AG10803 (cell line): ENCODE measurements around the gene FAM83D.
A peak's percentile ranks its signal among the peaks of the same experiment; 100 is the strongest.

Source experiments
- DNase-seq: peaks from one replicate; pipeline ENCODE4 v3.0.0; 2010; ENCODE audit warnings: low read depth
- H3K4me3 ChIP-seq: 2 replicates; pipeline ENCODE4 v1.5.1; 2011; ENCODE audit warnings: mild to moderate bottlenecking, low read length, control low read depth
- CTCF ChIP-seq: conservative IDR thresholded peaks from 2 replicates; pipeline ENCODE4 v1.5.1; 2011; ENCODE audit warnings: mild to moderate bottlenecking, low read length, control low read depth, inconsistent platforms

The FAM83D gene

GRCh38 chr20:38935285-38935684, 9.1 kb downstream of the FAM83D start:
- peak; percentile 25 for DNase-seq
- TF ChIP-seq CTCF, result peak; percentile 23
- no peak overlapping the region for H3K4me3 ChIP-seq

DNA sequence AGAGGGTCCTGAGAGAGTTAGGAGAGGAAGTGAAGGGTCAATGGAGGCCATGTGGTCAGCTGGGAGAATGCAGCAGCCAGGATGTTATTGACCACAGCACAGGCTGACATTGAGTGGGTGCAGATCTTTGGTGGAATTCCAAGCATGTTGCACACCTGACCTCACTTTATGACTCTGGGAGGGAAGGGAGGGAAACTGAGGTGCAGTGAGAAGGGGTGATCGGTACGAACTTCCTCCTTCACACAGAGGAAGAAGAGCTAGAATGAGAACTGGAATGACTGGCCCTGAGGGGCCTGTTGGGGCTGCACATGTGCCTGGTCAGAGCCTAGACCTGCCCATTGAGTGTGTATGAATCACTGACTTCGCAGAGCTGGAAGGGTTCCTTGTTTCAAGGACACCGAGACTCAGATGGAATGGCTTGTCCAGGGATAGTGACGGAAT, 9.8 kb downstream of the FAM83D start:
- no peak for TF ChIP-seq CTCF
- no peak overlapping the region for H3K4me3 ChIP-seq
- DNase-seq, result no peak

GRCh38 chr20:38937000-38937399, 10.8 kb downstream of the FAM83D start:
- H3K4me3 ChIP-seq, result no peak overlapping the region
- no peak for DNase-seq
- no peak for TF ChIP-seq CTCF

DNA sequence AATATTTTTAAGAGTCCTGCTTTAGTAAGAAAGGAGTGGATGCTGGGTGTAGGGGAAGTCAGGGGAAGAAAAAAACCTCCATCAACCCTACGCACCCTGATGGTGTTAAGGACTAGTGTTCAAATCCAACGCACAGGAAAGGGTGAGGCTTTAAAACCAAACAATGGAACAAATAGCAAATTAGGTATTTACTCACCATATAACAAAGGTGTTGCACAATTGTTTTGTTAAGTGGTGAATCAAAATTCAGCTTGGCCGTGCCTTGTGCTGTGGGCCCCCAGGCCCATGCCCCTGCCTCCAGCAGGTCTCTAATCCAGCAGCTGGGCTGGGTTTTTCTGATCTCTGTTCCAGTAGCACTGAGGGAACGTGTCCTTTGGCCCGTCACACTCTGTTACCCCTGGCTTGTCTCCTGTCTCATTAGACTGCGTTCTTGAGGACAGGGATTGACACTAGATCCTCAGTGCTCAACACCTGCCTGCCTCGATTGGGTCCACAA, 11.8 kb downstream of the FAM83D start:
- no peak overlapping the region for H3K4me3 ChIP-seq
- TF ChIP-seq CTCF, result no peak
- DNase-seq, result no peak

- no peak for DNase-seq
- no peak overlapping the region for H3K4me3 ChIP-seq
- no peak for TF ChIP-seq CTCF
Measured at GRCh38 chr20:38939686-38940085, 13.5 kb downstream of the FAM83D start.

DNA sequence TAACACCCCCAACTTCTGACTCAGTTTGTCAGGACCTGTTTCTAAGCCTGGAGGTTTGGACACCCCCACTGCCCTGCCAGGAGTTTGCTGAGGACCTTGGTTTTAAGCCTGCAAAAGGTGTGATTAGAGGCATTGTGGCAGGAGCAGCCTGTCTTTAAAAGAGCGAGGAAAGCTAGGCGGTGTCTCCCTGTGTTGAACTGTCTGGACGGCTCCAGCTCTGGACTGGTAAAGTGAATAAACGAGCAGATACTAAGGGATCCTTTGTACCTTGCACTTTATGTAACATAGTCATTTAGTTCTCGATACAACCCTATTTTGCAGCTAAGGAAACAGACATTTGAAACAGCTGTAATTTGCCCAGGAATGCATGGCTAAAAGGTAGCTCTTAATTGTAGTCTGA, 14.4 kb downstream of the FAM83D start:
- TF ChIP-seq CTCF, result no peak
- no peak for DNase-seq
- H3K4me3 ChIP-seq, result no peak overlapping the region

GRCh38 chr20:38941726-38942389, 15.6 kb downstream of the FAM83D start:
- no peak for TF ChIP-seq CTCF
- DNase-seq, result no peak

More at GRCh38 chr20:38941726-38942389, 15.6 kb downstream of the FAM83D start:
- no peak overlapping the region for H3K4me3 ChIP-seq
